ENCODE results near the gene CCDC169.
"Not testable (repeated sequence)": the region's sequence is repeated elsewhere in the genome, so short reads cannot be mapped to it uniquely, and the experiment has no call there.

GRCh38 chr13:36319793-36320192, 22.2 kb upstream of the CCDC169 start:
- not testable (repeated sequence) for TF ChIP-seq CTCF (IDR thresholded peaks at IDR 0.05); EZH2 (IDR thresholded peaks at IDR 0.05; ENCODE audit: borderline replicate concordance, insufficient read depth, low read depth, low read length, poor library complexity, severe bottlenecking)

All from B cell (primary cell).